Esophagus muscularis mucosa (tissue), 3 donors: ENCODE data around the gene ADCY4.

Experiments
- EP300 ChIP-seq: sonication (generic); formaldehyde crosslinking; IDR thresholded peaks from one replicate; pipeline ENCODE4 v1.6.1; 2017; ENCODE audit warnings: antibody characterized with exemption
- TF ChIP-seq, protein P1 (sequence below), 3 experiments: fragments of 200-600 bp in 2 of 3; fragments of 450-650 bp in 1 of 3; sonication (generic) in 2 of 3; IDR thresholded peaks; one replicate each; pipeline ENCODE4 v1.5.1; 2017 to 2019; ENCODE audit warnings: antibody characterized with exemption in 3 of 3, mild to moderate bottlenecking in 2 of 3, moderate library complexity in 1 of 3

DNA sequence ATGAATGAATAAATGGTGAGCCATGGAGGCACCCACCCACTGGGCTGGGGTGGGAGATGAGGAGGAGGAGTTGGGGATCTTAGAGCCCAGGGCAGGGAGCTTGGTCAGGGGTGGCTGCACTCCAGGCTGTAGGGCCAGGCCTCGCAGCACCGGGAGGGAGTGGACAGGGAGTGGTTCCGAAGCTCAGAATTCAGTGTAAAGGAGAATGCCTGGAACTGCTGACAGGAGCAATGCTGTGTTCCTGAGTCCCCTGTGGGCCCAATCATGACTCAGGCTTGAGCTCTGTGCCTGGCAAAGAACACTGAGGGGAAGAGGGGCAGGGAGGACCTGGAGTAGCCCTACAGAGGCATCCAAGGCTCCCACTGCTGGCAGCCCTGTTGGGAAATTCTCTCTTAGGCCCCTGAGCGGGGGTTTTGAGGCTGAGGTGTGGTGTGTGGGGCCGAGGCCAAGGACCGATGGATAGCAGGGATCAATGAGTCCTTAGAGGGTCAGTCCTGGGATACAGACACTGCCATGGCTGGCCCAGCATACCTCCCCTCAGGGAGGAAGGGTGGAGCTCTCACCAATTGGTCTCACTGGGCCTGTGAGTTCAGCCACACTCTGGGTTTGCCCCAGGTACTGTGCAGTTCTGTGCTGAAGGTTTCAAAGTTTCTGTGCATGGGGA is 53.9 kb downstream of the ADCY4 start:
- TF ChIP-seq, protein P1, sequence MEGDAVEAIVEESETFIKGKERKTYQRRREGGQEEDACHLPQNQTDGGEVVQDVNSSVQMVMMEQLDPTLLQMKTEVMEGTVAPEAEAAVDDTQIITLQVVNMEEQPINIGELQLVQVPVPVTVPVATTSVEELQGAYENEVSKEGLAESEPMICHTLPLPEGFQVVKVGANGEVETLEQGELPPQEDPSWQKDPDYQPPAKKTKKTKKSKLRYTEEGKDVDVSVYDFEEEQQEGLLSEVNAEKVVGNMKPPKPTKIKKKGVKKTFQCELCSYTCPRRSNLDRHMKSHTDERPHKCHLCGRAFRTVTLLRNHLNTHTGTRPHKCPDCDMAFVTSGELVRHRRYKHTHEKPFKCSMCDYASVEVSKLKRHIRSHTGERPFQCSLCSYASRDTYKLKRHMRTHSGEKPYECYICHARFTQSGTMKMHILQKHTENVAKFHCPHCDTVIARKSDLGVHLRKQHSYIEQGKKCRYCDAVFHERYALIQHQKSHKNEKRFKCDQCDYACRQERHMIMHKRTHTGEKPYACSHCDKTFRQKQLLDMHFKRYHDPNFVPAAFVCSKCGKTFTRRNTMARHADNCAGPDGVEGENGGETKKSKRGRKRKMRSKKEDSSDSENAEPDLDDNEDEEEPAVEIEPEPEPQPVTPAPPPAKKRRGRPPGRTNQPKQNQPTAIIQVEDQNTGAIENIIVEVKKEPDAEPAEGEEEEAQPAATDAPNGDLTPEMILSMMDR (IDR thresholded peaks at IDR 0.05), result no peak
- no peak for TF ChIP-seq EP300
